ENCODE measurements around the gene SINHCAF.

The SINHCAF gene

DNA sequence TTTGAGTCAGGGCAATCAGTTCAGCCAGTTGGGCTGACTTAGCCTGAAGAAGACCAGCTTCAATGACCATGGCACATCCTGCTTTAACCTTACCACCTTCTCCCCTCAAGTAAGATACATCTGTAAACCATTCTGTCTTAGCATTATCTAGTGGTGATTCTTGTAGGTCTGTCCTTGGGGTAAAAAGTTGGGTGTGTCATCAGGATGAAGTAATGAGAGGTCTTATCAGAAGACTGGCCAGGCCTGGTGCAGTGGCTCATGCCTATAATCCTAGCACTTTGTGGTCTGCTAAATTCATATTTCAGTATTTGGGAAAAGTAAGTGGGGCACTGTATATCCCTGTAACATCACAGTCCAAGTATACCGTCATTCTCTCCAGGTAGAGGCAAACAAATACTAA is 19.1 kb downstream of the SINHCAF start:
- no peak for TF ChIP-seq ZNF274 (IDR thresholded peaks at IDR 0.05; ENCODE audit: low read depth, low read length)
- H3K4me3 ChIP-seq (ENCODE audit: low read length), result no peak overlapping the region

DNA sequence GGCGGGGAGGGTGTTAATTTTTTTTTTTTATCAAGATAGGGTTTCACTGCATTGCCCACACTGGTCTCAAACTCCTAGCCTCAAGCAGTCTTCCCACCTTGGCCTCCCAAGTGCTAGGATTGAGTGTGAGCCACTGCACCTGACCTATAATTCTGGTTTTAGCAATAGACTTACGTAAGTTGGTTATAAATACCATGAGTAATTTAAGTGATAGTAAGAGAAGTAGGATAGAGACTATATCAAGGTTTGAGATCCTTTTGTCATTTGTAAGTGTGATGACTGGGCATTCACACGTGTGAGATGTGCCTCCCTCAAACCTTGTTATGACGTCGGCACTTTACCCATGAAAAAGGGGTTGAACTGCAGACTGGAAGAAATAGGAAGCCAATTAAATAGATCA is 22.5 kb downstream of the SINHCAF start:
- no peak for TF ChIP-seq ZNF274 (IDR thresholded peaks at IDR 0.05; ENCODE audit: low read depth, low read length)

DNA sequence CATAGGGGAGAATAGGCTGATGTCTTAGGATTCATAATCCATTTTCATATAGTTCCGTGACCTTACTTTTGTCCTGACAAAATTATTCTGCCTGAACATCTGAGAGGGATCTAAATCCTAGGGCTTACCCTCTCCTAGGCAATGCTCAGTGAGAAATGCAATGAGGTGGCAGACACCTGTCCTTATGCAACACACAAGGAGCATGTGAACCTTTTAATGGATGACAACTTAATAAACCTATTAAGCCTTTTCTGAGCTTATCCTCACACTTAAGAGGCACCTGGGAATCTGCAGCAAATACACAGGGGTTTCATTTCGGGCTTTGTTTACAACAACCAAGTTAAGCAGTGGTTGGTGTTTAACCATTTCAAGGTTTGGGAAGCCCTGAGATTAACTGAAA is 24.6 kb downstream of the SINHCAF start:
- no peak for TF ChIP-seq ZNF274 (IDR thresholded peaks at IDR 0.05; ENCODE audit: low read depth, low read length)

More for the DNA sequence above, 22.5 kb downstream of the SINHCAF start:
- no peak overlapping the region for H3K4me3 ChIP-seq (ENCODE audit: low read length)

GRCh38 chr12:31300783-31301182 is 25.2 kb downstream of the SINHCAF start:
- no peak overlapping the region for H3K4me3 ChIP-seq (ENCODE audit: low read length)
- TF ChIP-seq ZNF274 (IDR thresholded peaks at IDR 0.05; ENCODE audit: low read depth, low read length), result no peak

More for the DNA sequence above, 24.6 kb downstream of the SINHCAF start:
- no peak overlapping the region for H3K4me3 ChIP-seq (ENCODE audit: low read length)

DNA sequence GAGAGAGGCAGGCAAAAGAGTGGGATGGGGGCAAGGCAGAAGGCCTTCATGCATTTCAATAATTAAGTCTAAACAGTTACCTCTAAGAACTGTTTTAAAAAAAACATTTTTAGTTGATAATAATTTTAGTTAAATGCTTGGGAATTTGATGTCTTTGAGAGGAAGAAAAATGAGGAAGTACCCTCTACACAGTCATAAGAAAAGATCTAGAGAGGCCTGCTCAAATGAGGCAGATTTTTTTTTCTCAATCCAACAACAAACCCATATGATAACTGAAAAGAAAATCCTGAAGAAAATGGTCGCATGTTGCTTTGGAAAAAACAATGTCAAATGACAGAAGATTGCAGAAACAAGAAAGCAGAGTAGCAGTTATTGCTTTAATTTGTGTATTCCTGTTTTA is 25.6 kb downstream of the SINHCAF start:
- no peak overlapping the region for H3K4me3 ChIP-seq (ENCODE audit: low read length)
- TF ChIP-seq ZNF274 (IDR thresholded peaks at IDR 0.05; ENCODE audit: low read depth, low read length), result no peak

GRCh38 chr12:31298922-31299321 is 27.0 kb downstream of the SINHCAF start:
- no peak for TF ChIP-seq ZNF274 (IDR thresholded peaks at IDR 0.05; ENCODE audit: low read depth, low read length)
- H3K4me3 ChIP-seq (ENCODE audit: low read length), result no peak overlapping the region

DNA sequence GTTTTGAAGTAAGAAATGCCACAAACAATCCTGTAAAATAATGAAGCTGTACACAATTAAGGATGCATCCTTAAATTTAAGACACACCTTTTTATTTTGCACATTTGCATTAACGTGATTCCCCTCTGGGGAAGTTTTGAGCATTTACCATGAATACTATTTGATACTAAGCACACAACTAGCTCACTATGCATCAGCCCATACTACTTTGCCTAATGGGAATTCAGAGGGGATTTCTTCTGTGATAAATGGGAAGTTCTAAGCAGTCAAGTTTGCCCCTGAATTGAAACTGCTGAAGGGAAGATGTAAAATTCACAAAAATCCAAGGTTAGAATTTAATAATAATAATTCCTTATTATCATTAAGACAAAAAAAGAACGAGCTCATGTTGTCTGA is 27.4 kb downstream of the SINHCAF start:
- no peak overlapping the region for H3K4me3 ChIP-seq (ENCODE audit: low read length)
- TF ChIP-seq ZNF274 (IDR thresholded peaks at IDR 0.05; ENCODE audit: low read depth, low read length), result no peak

- no peak overlapping the region for H3K4me3 ChIP-seq (ENCODE audit: low read length)
- TF ChIP-seq ZNF274 (IDR thresholded peaks at IDR 0.05; ENCODE audit: low read depth, low read length), result no peak
Observed at GRCh38 chr12:31297572-31298514, 28.1 kb downstream of the SINHCAF start.

DNA sequence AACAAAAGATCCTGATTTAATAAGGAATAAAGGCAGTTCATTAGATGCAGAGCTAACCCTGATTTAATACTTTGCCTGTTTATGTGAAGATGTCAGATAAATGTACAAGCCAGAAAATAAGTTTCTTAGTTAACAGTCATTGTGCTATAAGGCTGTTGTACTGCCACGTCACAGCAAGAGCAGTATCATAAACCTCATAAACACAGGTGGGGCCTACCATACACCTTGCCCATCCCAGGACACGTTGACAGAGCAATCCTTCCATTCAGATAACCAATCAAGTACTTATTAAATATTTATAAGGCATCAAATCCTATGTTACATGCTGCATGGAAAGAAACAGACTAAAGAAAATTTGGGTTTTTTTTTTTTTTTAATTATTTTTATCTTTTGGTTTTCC is 36.5 kb downstream of the SINHCAF start:
- no peak overlapping the region for H3K4me3 ChIP-seq (ENCODE audit: low read length)
- no peak for TF ChIP-seq ZNF274 (IDR thresholded peaks at IDR 0.05; ENCODE audit: low read depth, low read length)

DNA sequence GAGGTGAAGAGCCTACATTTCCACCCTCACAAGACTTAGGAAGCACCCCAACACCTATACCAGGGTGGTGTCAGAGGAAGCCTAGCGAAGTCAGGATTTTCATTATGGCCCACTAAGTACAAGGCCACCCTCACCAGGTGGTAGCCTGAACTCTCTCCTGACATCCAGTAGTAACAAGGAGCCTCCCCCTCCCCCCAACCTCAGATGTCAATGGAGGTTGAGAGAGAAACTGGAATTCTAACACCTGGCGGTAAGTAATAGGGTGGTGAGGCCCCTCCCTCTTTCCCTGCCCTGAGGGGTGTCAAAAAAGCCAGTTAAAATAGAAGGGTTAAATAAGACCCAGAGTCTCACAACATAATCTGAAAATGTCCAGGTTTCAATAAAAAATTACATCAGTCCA is 37.6 kb downstream of the SINHCAF start:
- TF ChIP-seq ZNF274 (IDR thresholded peaks at IDR 0.05; ENCODE audit: low read depth, low read length), result no peak
- H3K4me3 ChIP-seq (ENCODE audit: low read length), result no peak overlapping the region

- no peak overlapping the region for H3K4me3 ChIP-seq (ENCODE audit: low read length)
- TF ChIP-seq ZNF274 (IDR thresholded peaks at IDR 0.05; ENCODE audit: low read depth, low read length), result no peak
Observed at GRCh38 chr12:31280183-31280582, 45.8 kb downstream of the SINHCAF start.

GRCh38 chr12:31279390-31279924 is 46.5 kb downstream of the SINHCAF start:
- no peak overlapping the region for H3K4me3 ChIP-seq (ENCODE audit: low read length)
- no peak for TF ChIP-seq ZNF274 (IDR thresholded peaks at IDR 0.05; ENCODE audit: low read depth, low read length)

DNA sequence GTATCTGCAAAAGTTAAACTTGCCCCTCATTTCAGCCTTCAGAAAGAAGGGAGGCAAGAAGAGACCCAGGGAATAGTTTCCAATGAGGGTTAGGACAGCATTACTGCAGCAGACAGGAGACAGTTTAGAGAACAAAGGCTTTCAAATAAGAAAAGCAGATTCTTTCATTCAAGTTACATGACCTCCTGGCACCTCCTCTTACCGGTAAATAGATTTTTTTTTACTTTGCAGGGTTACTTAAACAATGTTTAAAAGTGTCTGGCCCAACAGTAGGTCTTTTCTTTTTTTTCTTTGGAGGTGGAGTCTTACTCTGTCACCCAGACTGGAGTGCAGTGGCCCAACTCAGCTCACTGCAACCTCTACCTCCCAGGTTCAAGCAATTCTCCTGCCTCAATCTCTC is 47.1 kb downstream of the SINHCAF start:
- TF ChIP-seq ZNF274 (IDR thresholded peaks at IDR 0.05; ENCODE audit: low read depth, low read length), result no peak
- H3K4me3 ChIP-seq (ENCODE audit: low read length), result no peak overlapping the region

DNA sequence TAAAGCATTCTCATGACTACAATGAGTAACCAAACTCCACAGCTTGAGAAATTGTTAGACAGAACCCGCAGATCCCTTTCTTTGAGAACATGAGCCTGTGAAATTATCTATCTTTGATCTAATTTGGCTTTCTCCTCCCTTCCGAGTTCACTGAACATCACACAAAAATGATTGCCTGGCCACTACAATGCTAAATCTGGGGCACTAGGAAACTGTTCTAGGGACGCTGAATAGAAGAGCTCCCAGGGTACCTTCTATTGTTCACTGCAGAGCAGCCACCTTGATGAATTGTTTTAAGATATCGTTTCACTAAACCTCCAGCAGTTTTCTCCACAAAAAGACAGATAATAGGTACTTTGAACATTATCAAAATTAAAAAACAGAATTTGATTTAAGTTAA is 47.5 kb downstream of the SINHCAF start:
- H3K4me3 ChIP-seq (ENCODE audit: low read length), result no peak overlapping the region
- TF ChIP-seq ZNF274 (IDR thresholded peaks at IDR 0.05; ENCODE audit: low read depth, low read length), result no peak

- H3K4me3 ChIP-seq (ENCODE audit: low read length), result no peak overlapping the region
- no peak for TF ChIP-seq ZNF274 (IDR thresholded peaks at IDR 0.05; ENCODE audit: low read depth, low read length)
Observed at GRCh38 chr12:31277081-31277480, 48.9 kb downstream of the SINHCAF start.

Data from GM08714 (cell line).